H1 (cell line): Measurements from ENCODE around the gene CTSH. TPM values are rescaled to one million over a fixed set of nuclear protein-coding genes. Genes with fewer than 3 reads are reported as not detected.

Source experiments
- CTCF ChIA-PET: fragments of 300-600 bp; sonication (Branson Sonifier 250); formaldehyde crosslinking; loops from one replicate; lab custom pipeline; 2021; ENCODE audit not compliant: partially characterized antibody; lab: Charles Lee
- POLR2A ChIA-PET: fragments of 300-600 bp; sonication (Branson Sonifier 250); formaldehyde crosslinking; loops from one replicate; lab custom pipeline; 2021; ENCODE audit warnings: inconsistent platforms; ENCODE audit not compliant: partially characterized antibody; lab: Charles Lee
- DNase-seq, 2 experiments: peaks; one replicate each; pipeline versions ENCODE4 v3.0.0 to v3.0.0-alpha.2; 2010 to 2022; ENCODE audit warnings: low spot score in 2 of 2, low read depth in 1 of 2, mixed read lengths in 1 of 2
- FAIRE-seq: peaks from 2 replicates; lab custom pipeline; 2011; peaks lifted over from hg19 to GRCh38; lab: Jason Lieb, UNC
- H2AFZ ChIP-seq: 2 replicates; pipeline ENCODE4 v1.8.1; 2012; ENCODE audit warnings: low read length, inconsistent platforms
- H2AK5ac ChIP-seq: 2 replicates; pipeline ENCODE4 v1.6.1; 2013; ENCODE audit warnings: low read depth, low read length
- H2BK120ac ChIP-seq: replicated peaks from 2 replicates; pipeline ENCODE3; 2013; ENCODE audit warnings: low read depth, low read length, inconsistent platforms
- H2BK12ac ChIP-seq: 2 replicates; pipeline ENCODE4 v1.6.1; 2013; ENCODE audit warnings: low read depth, low read length
- H2BK15ac ChIP-seq: 2 replicates; pipeline ENCODE4 v1.6.1; 2013; ENCODE audit warnings: low read length
- H2BK20ac ChIP-seq: 2 replicates; pipeline ENCODE4 v1.6.1; 2013; ENCODE audit warnings: low read length
- H2BK5ac ChIP-seq: 2 replicates; pipeline ENCODE4 v1.6.1; 2013; ENCODE audit warnings: low read depth, low read length
- H3K14ac ChIP-seq: 2 replicates; pipeline ENCODE4 v1.6.1; 2013; ENCODE audit warnings: inconsistent platforms; ENCODE audit not compliant: insufficient read length
- H3K18ac ChIP-seq: 2 replicates; pipeline ENCODE4 v1.6.1; 2013; ENCODE audit warnings: low read length; ENCODE audit errors: extremely low read depth
- H3K23ac ChIP-seq: 2 replicates; pipeline ENCODE4 v1.6.1; 2013; ENCODE audit warnings: inconsistent platforms; ENCODE audit not compliant: insufficient read length
- H3K23me2 ChIP-seq: 2 replicates; pipeline ENCODE4 v1.6.1; 2013; ENCODE audit warnings: low read depth, low read length
- H3K27ac ChIP-seq: 2 replicates; pipeline ENCODE4 v1.6.1; 2011; ENCODE audit warnings: low read depth, low read length, inconsistent platforms
- H3K27me3 ChIP-seq, 4 experiments: replicated peaks in 1 of 4; 1 replicate in 1 of 4; 2 replicates in 3 of 4; pipeline versions ENCODE4 v1.6.1 to v1.8.1; 2011 to 2013; ENCODE audit warnings: low read length in 3 of 4, mild to moderate bottlenecking in 3 of 4, inconsistent platforms in 2 of 4, mixed read lengths in 2 of 4, moderate library complexity in 1 of 4; ENCODE audit not compliant: control insufficient read depth in 3 of 4, insufficient read depth in 3 of 4; ENCODE audit errors: extremely low read depth in 1 of 4
- H3K36me3 ChIP-seq, 4 experiments: 2 replicates each; pipeline versions ENCODE4 v1.6.1 to v1.8.1; 2011 to 2013; ENCODE audit warnings: mild to moderate bottlenecking in 4 of 4, low read length in 3 of 4, moderate library complexity in 2 of 4, control low read depth in 1 of 4, inconsistent platforms in 1 of 4; ENCODE audit not compliant: insufficient read depth in 4 of 4, control insufficient read depth in 2 of 4
- H3K4ac ChIP-seq: replicated peaks from 2 replicates; pipeline ENCODE3; 2013; ENCODE audit warnings: low read length, low read depth, mixed read lengths, inconsistent platforms; ENCODE audit not compliant: insufficient read length
- H3K4me1 ChIP-seq, 4 experiments: replicated peaks in 1 of 4; 1 replicate in 1 of 4; 2 replicates in 3 of 4; pipeline versions ENCODE4 v1.6.1 to v1.8.1; 2011 to 2013; ENCODE audit warnings: low read length in 3 of 4, inconsistent platforms in 2 of 4, mixed read lengths in 1 of 4; ENCODE audit not compliant: insufficient read depth in 4 of 4, control insufficient read depth in 3 of 4
- H3K4me2 ChIP-seq, 2 experiments: 2 replicates each; pipeline versions ENCODE4 v1.6.1 to v1.8.1; 2011 to 2013; ENCODE audit warnings: low read depth in 2 of 2, low read length in 2 of 2, control low read depth in 1 of 2, inconsistent platforms in 1 of 2, mild to moderate bottlenecking in 1 of 2; ENCODE audit not compliant: insufficient read depth in 1 of 2
- H3K4me3 ChIP-seq, 4 experiments: fragments of 200-600, 300-600 bp in 1 of 4; sonication (generic), shearing (Covaris generic), sonication (Bioruptor Twin) in 1 of 4; 2 replicates each; pipeline versions ENCODE4 v1.5.1 to v1.8.1; 2011 to 2016; ENCODE audit warnings: low read length in 4 of 4, low read depth in 3 of 4, control low read depth in 2 of 4, inconsistent platforms in 2 of 4, mild to moderate bottlenecking in 2 of 4, mixed read lengths in 1 of 4, moderate library complexity in 1 of 4; ENCODE audit not compliant: insufficient read depth in 2 of 4; ENCODE audit errors: extremely low read depth in 1 of 4
- H3K56ac ChIP-seq: replicated peaks from 2 replicates; pipeline ENCODE3; 2013; ENCODE audit warnings: low read depth, mild to moderate bottlenecking, mixed read lengths, low read length, inconsistent platforms; ENCODE audit not compliant: insufficient read length
- H3K79me1 ChIP-seq: 2 replicates; pipeline ENCODE4 v1.6.1; 2013; ENCODE audit warnings: low read depth, low read length, control low read depth
- H3K79me2 ChIP-seq, 2 experiments: 2 replicates each; pipeline versions ENCODE4 v1.6.1 to v1.8.1; 2012 to 2013; ENCODE audit warnings: low read length in 2 of 2, mild to moderate bottlenecking in 2 of 2, inconsistent platforms in 1 of 2; ENCODE audit not compliant: insufficient read depth in 2 of 2, control insufficient read depth in 1 of 2
- H3K9ac ChIP-seq, 4 experiments: replicated peaks in 1 of 4; 1 replicate in 1 of 4; 2 replicates in 3 of 4; pipeline versions ENCODE4 v1.6.1 to v1.8.1; 2011 to 2013; ENCODE audit warnings: low read depth in 3 of 4, low read length in 3 of 4, control low read depth in 2 of 4, mild to moderate bottlenecking in 2 of 4, moderate library complexity in 2 of 4, inconsistent platforms in 1 of 4; ENCODE audit errors: extremely low read depth in 1 of 4
- H3K9me3 ChIP-seq, 2 experiments: 2 replicates each; pipeline versions ENCODE4 v1.6.1 to v1.8.1; 2012 to 2013; ENCODE audit warnings: mild to moderate bottlenecking in 2 of 2, moderate library complexity in 2 of 2, control low read depth in 1 of 2, inconsistent platforms in 1 of 2, low read depth in 1 of 2, low read length in 1 of 2, mixed read lengths in 1 of 2; ENCODE audit not compliant: insufficient read depth in 2 of 2
- H4K20me1 ChIP-seq, 2 experiments: replicated peaks in 1 of 2; 2 replicates each; pipeline versions ENCODE3 to v1.8.1; 2011 to 2013; ENCODE audit warnings: inconsistent platforms in 2 of 2, low read length in 2 of 2, mild to moderate bottlenecking in 1 of 2; ENCODE audit not compliant: insufficient read depth in 2 of 2, control insufficient read depth in 1 of 2
- H4K5ac ChIP-seq: 2 replicates; pipeline ENCODE4 v1.6.1; 2013; ENCODE audit warnings: low read length, low read depth, mixed read lengths, inconsistent platforms; ENCODE audit not compliant: insufficient read length
- H4K8ac ChIP-seq: 2 replicates; pipeline ENCODE4 v1.8.0; 2013; ENCODE audit warnings: mild to moderate bottlenecking, moderate library complexity, low read length, inconsistent platforms; ENCODE audit not compliant: insufficient read depth; ENCODE audit errors: extremely low read depth
- H4K91ac ChIP-seq: replicated peaks from 2 replicates; pipeline ENCODE3; 2013; ENCODE audit warnings: low read length, mixed read lengths, inconsistent platforms; ENCODE audit not compliant: insufficient read length
- ASH2L ChIP-seq: fragments of 200-600, 300-600 bp; sonication (generic); IDR thresholded peaks from one replicate; pipeline ENCODE4 v1.7.1; 2017; ENCODE audit warnings: low read length
- BRCA1 ChIP-seq: IDR thresholded peaks from 2 replicates; pipeline ENCODE4 v1.6.1; 2012; ENCODE audit warnings: low read depth, low read length, improper control_type of control experiment
- CBX8 ChIP-seq: fragments of 300-800, 300-1000 bp; sonication (generic); IDR thresholded peaks from 2 replicates; pipeline ENCODE4 v1.7.1; 2016; ENCODE audit warnings: low read depth, low read length, borderline replicate concordance
- CEBPB ChIP-seq: IDR thresholded peaks from 2 replicates; pipeline ENCODE4 v1.6.1; 2012; ENCODE audit warnings: low read depth, low read length
- CHD2 ChIP-seq: IDR thresholded peaks from 2 replicates; pipeline ENCODE4 v1.6.1; 2012; ENCODE audit warnings: low read length, improper control_type of control experiment
- HDAC2 ChIP-seq, 2 experiments: fragments of 300-600 bp in 1 of 2; sonication (generic) in 1 of 2; IDR thresholded peaks; 2 replicates each; pipeline ENCODE4 v1.6.1; 2011 to 2012; ENCODE audit warnings: low read depth in 2 of 2, low read length in 2 of 2, mild to moderate bottlenecking in 2 of 2, moderate library complexity in 2 of 2, borderline replicate concordance in 1 of 2, inconsistent platforms in 1 of 2
- KDM5A ChIP-seq: fragments of 200-600 bp; IDR thresholded peaks from 2 replicates; pipeline ENCODE4 v1.7.1; 2012; ENCODE audit warnings: mild to moderate bottlenecking, low read length, inconsistent platforms, mixed read lengths
- POLR2A ChIP-seq, 2 experiments: IDR thresholded peaks; 1 replicate in 1 of 2; 2 replicates in 1 of 2; pipeline ENCODE4 v1.6.1; 2011; ENCODE audit warnings: low read depth in 2 of 2, low read length in 2 of 2, mild to moderate bottlenecking in 2 of 2; ENCODE audit errors: control extremely low read depth in 1 of 2
- RXRA ChIP-seq: IDR thresholded peaks from 2 replicates; pipeline ENCODE4 v1.6.1; 2011; ENCODE audit warnings: low read depth, mild to moderate bottlenecking, low read length, moderate library complexity; ENCODE audit not compliant: insufficient read depth
- SIN3A ChIP-seq, 2 experiments: IDR thresholded peaks in 1 of 2; conservative IDR thresholded peaks in 1 of 2; 2 replicates each; pipeline ENCODE4 v1.6.1; 2011 to 2012; ENCODE audit warnings: low read length in 2 of 2, improper control_type of control experiment in 1 of 2, low read depth in 1 of 2, mild to moderate bottlenecking in 1 of 2
- SP4 ChIP-seq: IDR thresholded peaks from 2 replicates; pipeline ENCODE4 v1.6.1; 2012; ENCODE audit warnings: low read length, inconsistent platforms
- SRF ChIP-seq: IDR thresholded peaks from 2 replicates; pipeline ENCODE4 v1.6.1; 2011; ENCODE audit warnings: mild to moderate bottlenecking, low read depth, low read length, moderate library complexity
- TBP ChIP-seq: IDR thresholded peaks from 2 replicates; pipeline ENCODE4 v1.6.1; 2011; ENCODE audit warnings: low read depth, low read length, improper control_type of control experiment
- WGBS, 2 experiments: shearing (Covaris generic) in 1 of 2; methylation state at CpG; one replicate each; pipeline versions ENCODE4 v1.1.6 to v1.1.7; 2013 to 2015; ENCODE audit warnings: low lambda C conversion rate in 2 of 2, mixed read lengths in 2 of 2, inconsistent platforms in 1 of 2, low coverage in 1 of 2, missing lambda C conversion rate in 1 of 2; ENCODE audit not compliant: insufficient replicate concordance in 2 of 2, insufficient coverage in 1 of 2, insufficient read length in 1 of 2; ENCODE audit errors: extremely low coverage in 1 of 2, missing lambda C conversion rate in 1 of 2; 5-methylcytosine and 5-hydroxymethylcytosine counted together
- polyA plus RNA-seq, 7 experiments: library from polyadenylated mRNA; depleted of rRNA in 3 of 7; stranded (reverse) in 5 of 7; unstranded in 2 of 7; fragments of >200 nt in 5 of 7; fragments of 200-250 nt in 2 of 7; gene quantifications; 1 replicate in 5 of 7; 2 replicates in 1 of 7; 4 replicates in 1 of 7; pipeline versions ENCODE4 v1.2.1 to v1.2.3, GENCODE V29; 2011 to 2013; ENCODE audit warnings: missing spikeins in 2 of 7, mixed read lengths in 2 of 7
- total RNA-seq: library from RNA; stranded (reverse); fragmentation: NEBNext Ultra II Directional; extraction: Animal tissue kit (Norgen Biotek cat#: 25700); gene quantifications from 2 replicates; pipeline ENCODE4 v1.2.1, GENCODE V29; 2021

CTSH gene
- total and polyA plus RNA-seq, 2 of the 8 experiments (the other 6 are each of a cell fraction or from before 2014, with no cell fraction given): 34.0 to 36.8 TPM

GRCh38 chr15:78927077-78927790 lies 17.6 kb downstream of the CTSH start:
- Histone ChIP-seq H2AK5ac (no peak overlapping the region; the same call in 1 of the 2 replicates), H2AFZ (no peak overlapping the region), H4K91ac (no peak overlapping the region), H2BK5ac (no peak overlapping the region), H3K9ac (no peak overlapping the region), H3K79me2 (no peaks in the 10 kb centered on the region), H3K4me1 (no peaks in the 10 kb centered on the region), H3K36me3 (peaks cover 0 to 11% (median under 1%) of the 10 kb centered on the region in 4 experiments; a peak in 5 of 8 replicates), H3K4me3 (no peak overlapping the region), H3K56ac (no peak overlapping the region), H3K4ac (no peak overlapping the region), H4K5ac (no peak overlapping the region), H3K23me2 (no peaks in the 10 kb centered on the region), H3K18ac (no peak overlapping the region), H3K27me3 (no peaks in the 10 kb centered on the region; a peak in 1 of 7 replicates), H2BK15ac (no peak overlapping the region), H2BK120ac (no peak overlapping the region), H3K23ac (no peak overlapping the region), H3K9me3 (no peaks in the 10 kb centered on the region), H2BK12ac (no peak overlapping the region), H4K20me1 (peaks cover 0 to 2% of the 10 kb centered on the region in 2 experiments), H4K8ac (no peak overlapping the region), H3K4me2 (no peak overlapping the region), H3K27ac (no peak overlapping the region), H2BK20ac (no peak overlapping the region), H3K79me1 (no peaks in the 10 kb centered on the region), H3K14ac (no peak overlapping the region)
- CTCF ChIA-PET: interaction anchor here (1.1 to 3.8 kb wide), 10 partner anchors 13 to 80 kb away, joined by 3 to 23 read pairs (median 6); partner anchors contain the start of gene CTSH
- POLR2A ChIA-PET: interaction anchor here (0.6 to 1.6 kb wide), 3 partner anchors 10 to 52 kb away, joined by 3 to 4 read pairs (median 3); no protein-coding TSS in a partner anchor
- 91% methylated on average over 17 of the region's 17 CpGs; no CpG with 5 or more reads in 1 of the 2 experiments for WGBS, 2 experiments
- DNase-seq: no peak
- no peak for FAIRE-seq
- TF ChIP-seq ASH2L (no peak), BRCA1 (no peak), TBP (no peak), CBX8 (no peak), SP4 (no peak), CEBPB (no peak), KDM5A (no peak), SIN3A (conservative IDR thresholded peaks at IDR 0.05 in 1 of 2, IDR thresholded peaks at IDR 0.05 in 1 of 2; ENCODE audit: low read depth in 1 of 2, low read length in 2 of 2) (no peak), RXRA (no peak), POLR2A (IDR thresholded peaks at IDR 0.05; ENCODE audit: control extremely low read depth in 1 of 2, low read depth in 2 of 2, low read length in 2 of 2) (no peak), HDAC2 (IDR thresholded peaks at IDR 0.05; ENCODE audit: borderline replicate concordance in 1 of 2, low read depth in 2 of 2, low read length in 2 of 2) (no peak), CHD2 (no peak), SRF (no peak)
